ENCODE measurements around the gene RIPPLY3. TPM values are rescaled to one million over a fixed set of nuclear protein-coding genes. Genes with fewer than 3 reads are reported as not detected.

The RIPPLY3 gene
- total RNA-seq, 1 donor from 2014 or later = not detected

Small RNAs within 50 kb of the gene (small RNA-seq; reads per million reads assigned to genes)
- not detected for gene RF00019
- not detected for gene RNU6-696P

Other genes with a start within 250 kb of the RIPPLY3 start
- 18.8 TPM for gene HLCS, start 40.0 kb upstream of the RIPPLY3 start, total RNA-seq
- 11.5 TPM for gene PIGP, start 66.4 kb downstream of the RIPPLY3 start, total RNA-seq
- gene TTC3, start 66.6 kb downstream of the RIPPLY3 start, total RNA-seq = 262 TPM